ENCODE data around the gene GADD45A. TPM values are rescaled to one million over a fixed set of nuclear protein-coding genes. Genes with fewer than 3 reads are reported as not detected.
A peak's percentile ranks its signal among the peaks of the same experiment; 100 is the strongest.

The GADD45A gene
- total and polyA plus RNA-seq, 9 of the 15 experiments (the other 6 are each of a cell fraction or from before 2014, with no cell fraction given): 21.3 to 156 (median 62.1) TPM

- in situ Hi-C loops (cut with MboI) (no loop called here), intact Hi-C loops (cut with micrococcal nuclease) (loop anchor here (1.0 to 10.0 kb wide), 7 partner anchors 24 to 755 kb away; partner anchors contain the start of gene SERBP1)
- FAIRE-seq: no peak
- ChIA-PET POLR2A (interaction anchor here (0.7 to 6.3 kb wide), 20 partner anchors 9 to 131 kb away, joined by 3 to 52 read pairs (median 4); no protein-coding TSS in a partner anchor), CTCF (ENCODE audit: low intra/inter-chr PET ratio) (no interaction called here)
- DNase-seq (ENCODE audit: extremely low read depth in 1 of 4, low spot score in 3 of 4): peak in 1 of 4 experiments; percentile 65
- 3% methylated on average over 4 of the region's 4 CpGs for WGBS (ENCODE audit: insufficient coverage, low coverage, missing lambda C conversion rate)
- Histone ChIP-seq H3K36me3 (ENCODE audit: control insufficient read depth, insufficient read depth, low read length) (peaks cover 60% of the 10 kb centered on the region), H4K20me1 (replicated peaks; ENCODE audit: control insufficient read depth, insufficient read depth, low read length) (0 out of 2 replicates have a peak, but pooled peaks cover 3% of the 10 kb centered on the region), H3K9ac (ENCODE audit: insufficient read depth in 1 of 2, low read depth in 2 of 2, low read length in 2 of 2) (peak overlapping the region in 1 of 2 experiments; percentile 92; a peak in 3 of 4 replicates), H3K4me3 (peak overlapping the region; percentile 93), H3K4me2 (ENCODE audit: insufficient read depth, low read length) (peak overlapping the region; percentile 85), H3K9me3 (replicated peaks; ENCODE audit: control insufficient read depth, insufficient read depth, low read depth, low read length) (no peaks in the 10 kb centered on the region), H2AFZ (ENCODE audit: low read depth, low read length) (no peak overlapping the region), H3K9me1 (ENCODE audit: control insufficient read depth, insufficient read depth, low read length) (no peaks in the 10 kb centered on the region), H3K4me1 (replicated peaks in 1 of 2; ENCODE audit: control insufficient read depth in 2 of 2, insufficient read depth in 2 of 2, low read length in 2 of 2) (peaks cover 18 to 47% of the 10 kb centered on the region in 2 experiments; a peak in 4 of 5 replicates), H3K27ac (ENCODE audit: extremely low read depth, low read depth, low read length) (peak overlapping the region; percentile 95), H3K79me2 (ENCODE audit: control insufficient read depth, insufficient read depth, low read length) (peaks cover 69% of the 10 kb centered on the region), H3K27me3 (ENCODE audit: control insufficient read depth in 2 of 2, insufficient read depth in 2 of 2, low read length in 2 of 2) (no peaks in the 10 kb centered on the region)
- peak; percentile 3; the same call in 2 of the 3 replicates for ATAC-seq
- no TSS peak for BruUV-seq (replicated peaks)
- peak; percentile 68 for TF ChIP-seq CEBPG (CRISPR knock-in tag; IDR thresholded peaks at IDR 0.05)
- TF ChIP-seq CEBPG (tag; conservative IDR thresholded peaks at IDR 0.05 in 1 of 2, IDR thresholded peaks at IDR 0.05 in 1 of 2): no peak
- TF ChIP-seq ZNF232 (CRISPR knock-in tag; IDR thresholded peaks at IDR 0.05): no peak
- TF ChIP-seq THAP7 (CRISPR knock-in tag; IDR thresholded peaks at IDR 0.05): no peak
- TF ChIP-seq, protein P1, sequence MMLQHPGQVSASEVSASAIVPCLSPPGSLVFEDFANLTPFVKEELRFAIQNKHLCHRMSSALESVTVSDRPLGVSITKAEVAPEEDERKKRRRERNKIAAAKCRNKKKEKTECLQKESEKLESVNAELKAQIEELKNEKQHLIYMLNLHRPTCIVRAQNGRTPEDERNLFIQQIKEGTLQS (IDR thresholded peaks at IDR 0.05): peak; percentile 42; the same call in 1 of the 2 replicates
- TF ChIP-seq, protein P1 (CRISPR knock-in tag; conservative IDR thresholded peaks at IDR 0.05): no peak
- TF ChIP-seq KLF10 (CRISPR knock-in tag; IDR thresholded peaks at IDR 0.05): no peak
- peak; percentile 8 for TF ChIP-seq HDAC3 (IDR thresholded peaks at IDR 0.05; ENCODE audit: borderline replicate concordance, partially characterized antibody)
- 0 out of 2 replicates have a peak, but pooled peaks have one; percentile 27 for TF ChIP-seq MAFG (tag; conservative IDR thresholded peaks at IDR 0.05)
- peak; percentile 61 for TF ChIP-seq C11orf30 (IDR thresholded peaks at IDR 0.05; ENCODE audit: low read depth)
- peak; percentile 62 for TF ChIP-seq SMARCA4 (IDR thresholded peaks at IDR 0.05)
- peak; percentile 42; the same call in 1 of the 2 replicates for TF ChIP-seq ZNF316 (IDR thresholded peaks at IDR 0.05)
- TF ChIP-seq ZNF134 (CRISPR knock-in tag; conservative IDR thresholded peaks at IDR 0.05): no peak
- TF ChIP-seq THRAP3 (IDR thresholded peaks at IDR 0.05; ENCODE audit: borderline replicate concordance): peak; percentile 67; the same call in 1 of the 2 replicates
- no peak for TF ChIP-seq TFAM (CRISPR knock-in tag; conservative IDR thresholded peaks at IDR 0.05)
- TF ChIP-seq BRD9 (IDR thresholded peaks at IDR 0.05; ENCODE audit: low read depth, partially characterized antibody): peak; percentile 29
- peak; percentile 59; the same call in 1 of the 2 replicates for TF ChIP-seq JUND (IDR thresholded peaks at IDR 0.05; ENCODE audit: borderline replicate concordance, low read depth, low read length)
- TF ChIP-seq JUND (tag; IDR thresholded peaks at IDR 0.05; ENCODE audit: borderline replicate concordance, low read depth, low read length): no peak
- no peak for TF ChIP-seq MCM2 (IDR thresholded peaks at IDR 0.05; ENCODE audit: low read depth)
- peak; percentile 58 for TF ChIP-seq CBFA2T3 (IDR thresholded peaks at IDR 0.05)
- TF ChIP-seq ZNF212 (CRISPR knock-in tag; IDR thresholded peaks at IDR 0.05): no peak
- TF ChIP-seq XRCC3 (IDR thresholded peaks at IDR 0.05): no peak
- no peak for TF ChIP-seq ZBTB9 (CRISPR knock-in tag; IDR thresholded peaks at IDR 0.05)
These were observed 2.6 kb downstream of the GADD45A start for GRCh38 chr1:67687649-67688048.
